ENCODE measurements around the gene SMIM38. TPM values are rescaled to one million over a fixed set of nuclear protein-coding genes. Genes with fewer than 3 reads are reported as not detected.
"Not testable (repeated sequence)": the region's sequence is repeated elsewhere in the genome, so short reads cannot be mapped to it uniquely, and the experiment has no call there.

The SMIM38 gene
- total RNA-seq, 1 experiment from 2014 or later, result 0.09 TPM

- no peaks in the 10 kb centered on the region; the same call in 1 of the 2 replicates for H3K79me2 ChIP-seq (ENCODE audit: insufficient read depth, low read length)
- no peaks in the 10 kb centered on the region for H3K23me2 ChIP-seq (ENCODE audit: insufficient read length, low read depth, low read length, poor library complexity, severe bottlenecking)
- no peaks in the 10 kb centered on the region; the same call in 1 of the 2 replicates for H3K4me1 ChIP-seq (ENCODE audit: insufficient read depth, low read length)
- H4K8ac ChIP-seq (replicated peaks; ENCODE audit: insufficient read length, low read depth, low read length), result no peak overlapping the region
- H4K20me1 ChIP-seq (ENCODE audit: control insufficient read depth, insufficient read depth, insufficient read length), result no peaks in the 10 kb centered on the region
- no peak overlapping the region for H4K5ac ChIP-seq (ENCODE audit: insufficient read length, low read depth, low read length)
- no peak overlapping the region for H2AK5ac ChIP-seq (ENCODE audit: insufficient read length, low read length)
- no peak overlapping the region for H3K18ac ChIP-seq (ENCODE audit: insufficient read length, low read depth, low read length)
- H3K4me3 Mint-ChIP-seq, result no peak overlapping the region
- peaks cover 7% of the 10 kb centered on the region; the same call in 1 of the 2 replicates for H3K27me3 Mint-ChIP-seq (ENCODE audit: low read depth)
- H3K79me1 ChIP-seq (ENCODE audit: insufficient read depth, low read depth, low read length, poor library complexity, severe bottlenecking), result no peaks in the 10 kb centered on the region
- H3K23ac ChIP-seq (ENCODE audit: insufficient read length, low read depth, low read length), result no peak overlapping the region
- no peak overlapping the region for H2BK120ac ChIP-seq (ENCODE audit: low read depth, low read length, poor library complexity, severe bottlenecking)
- H2BK20ac ChIP-seq (ENCODE audit: low read depth, low read length, poor library complexity, severe bottlenecking), result no peak overlapping the region
- no peak overlapping the region for H2BK5ac ChIP-seq (ENCODE audit: insufficient read length, low read length)
- no peak overlapping the region for H2AFZ ChIP-seq (ENCODE audit: low read length)
- peaks cover 7 to 8% of the 10 kb centered on the region in 2 experiments for H3K9me3 Mint-ChIP-seq
- WGBS (ENCODE audit: extremely low coverage, insufficient read length, low lambda C conversion rate), result no CpG with 5 or more reads among the region's 3 CpGs
- H3K4me1 Mint-ChIP-seq, result peaks cover 4 to 7% of the 10 kb centered on the region in 2 experiments; a peak in 3 of 4 replicates
- no peak for TF ChIP-seq CTCF (conservative IDR thresholded peaks at IDR 0.05)
- H3K27ac ChIP-seq (ENCODE audit: insufficient read length, low read depth, low read length), result no peak overlapping the region
- no peak overlapping the region for H2BK12ac ChIP-seq (ENCODE audit: insufficient read length, low read depth, low read length)
- H3K36me3 Mint-ChIP-seq (ENCODE audit: insufficient read depth in 1 of 3, low read depth in 3 of 3), result peaks cover 5 to 10% (median 7%) of the 10 kb centered on the region in 3 experiments; a peak in 5 of 7 replicates
- no peak overlapping the region for H2BK15ac ChIP-seq (ENCODE audit: low read depth, low read length)
- DNase-seq, result no peak
- no peak overlapping the region for H4K91ac ChIP-seq (ENCODE audit: insufficient read length, low read depth, low read length)
- H3K4me2 ChIP-seq (ENCODE audit: insufficient read depth, insufficient read length, low read length), result no peak overlapping the region
- H3K27ac Mint-ChIP-seq, result no peak overlapping the region; a peak in 1 of 7 replicates
- H3K27me3 ChIP-seq (ENCODE audit: insufficient read depth, low read length), result no peaks in the 10 kb centered on the region
- no peak overlapping the region for H3K14ac ChIP-seq (ENCODE audit: insufficient read depth, low read length)
- H3K4ac ChIP-seq (ENCODE audit: low read depth, low read length), result no peak overlapping the region
- H3K9me3 ChIP-seq (ENCODE audit: control insufficient read depth, low read depth, low read length), result peaks cover under 1% of the 10 kb centered on the region
- no peak overlapping the region for H3K56ac ChIP-seq (ENCODE audit: insufficient read length, low read depth, low read length)
- no peak overlapping the region for H3T11ph ChIP-seq (ENCODE audit: low read length)
- no peak overlapping the region for H3K9ac ChIP-seq (ENCODE audit: extremely low read depth, insufficient read length, low read length)
Observed at GRCh38 chr11:69138265-69138664, 17.5 kb upstream of the SMIM38 start.

- H3T11ph ChIP-seq (ENCODE audit: low read length); H3K9me3 Mint-ChIP-seq; H3K4me2 ChIP-seq (ENCODE audit: insufficient read depth, insufficient read length, low read length); H3K9me3 ChIP-seq (ENCODE audit: control insufficient read depth, low read depth, low read length); H3K36me3 Mint-ChIP-seq (ENCODE audit: insufficient read depth in 1 of 3, low read depth in 3 of 3); H2AFZ ChIP-seq (ENCODE audit: low read length); H3K23ac ChIP-seq (ENCODE audit: insufficient read length, low read depth, low read length); H3K56ac ChIP-seq (ENCODE audit: insufficient read length, low read depth, low read length); H4K20me1 ChIP-seq (ENCODE audit: control insufficient read depth, insufficient read depth, insufficient read length); H3K4me3 Mint-ChIP-seq; H2BK12ac ChIP-seq (ENCODE audit: insufficient read length, low read depth, low read length); H2BK5ac ChIP-seq (ENCODE audit: insufficient read length, low read length); H3K4ac ChIP-seq (ENCODE audit: low read depth, low read length); H3K18ac ChIP-seq (ENCODE audit: insufficient read length, low read depth, low read length); H2AK5ac ChIP-seq (ENCODE audit: insufficient read length, low read length); H2BK120ac ChIP-seq (ENCODE audit: low read depth, low read length, poor library complexity, severe bottlenecking); H3K79me1 ChIP-seq (ENCODE audit: insufficient read depth, low read depth, low read length, poor library complexity, severe bottlenecking); H2BK20ac ChIP-seq (ENCODE audit: low read depth, low read length, poor library complexity, severe bottlenecking); H4K91ac ChIP-seq (ENCODE audit: insufficient read length, low read depth, low read length); H3K14ac ChIP-seq (ENCODE audit: insufficient read depth, low read length); H4K8ac ChIP-seq (replicated peaks; ENCODE audit: insufficient read length, low read depth, low read length); H4K5ac ChIP-seq (ENCODE audit: insufficient read length, low read depth, low read length); H3K27ac ChIP-seq (ENCODE audit: insufficient read length, low read depth, low read length); H3K27me3 Mint-ChIP-seq (ENCODE audit: low read depth); H2BK15ac ChIP-seq (ENCODE audit: low read depth, low read length); H3K23me2 ChIP-seq (ENCODE audit: insufficient read length, low read depth, low read length, poor library complexity, severe bottlenecking); DNase-seq; H3K27me3 ChIP-seq (ENCODE audit: insufficient read depth, low read length); H3K79me2 ChIP-seq (ENCODE audit: insufficient read depth, low read length); H3K4me1 ChIP-seq (ENCODE audit: insufficient read depth, low read length); H3K27ac Mint-ChIP-seq; H3K9ac ChIP-seq (ENCODE audit: extremely low read depth, insufficient read length, low read length): not testable (repeated sequence)
- peaks cover 12 to 15% of the 10 kb centered on the region in 2 experiments; a peak in 3 of 4 replicates for H3K4me1 Mint-ChIP-seq
- no CpG with 5 or more reads among the region's 7 CpGs for WGBS (ENCODE audit: extremely low coverage, insufficient read length, low lambda C conversion rate)
Observed at GRCh38 chr11:69140161-69140560, 15.6 kb upstream of the SMIM38 start.

Data from H9 (cell line).